Endodermal cell (in vitro differentiated cells): ENCODE measurements around the gene UBE2G1. TPM values are rescaled to one million over a fixed set of nuclear protein-coding genes. Genes with fewer than 3 reads are reported as not detected.

Experiments used
- DNase-seq: peaks from one replicate; pipeline ENCODE4 v3.0.0-alpha.2; 2017
- H3K27ac ChIP-seq: 2 replicates; pipeline ENCODE4 v1.5.1; 2013; ENCODE audit warnings: mild to moderate bottlenecking, low read depth, low read length, moderate library complexity
- H3K27me3 ChIP-seq: 2 replicates; pipeline ENCODE4 v1.6.1; 2013; ENCODE audit warnings: mild to moderate bottlenecking, low read length, moderate library complexity; ENCODE audit not compliant: insufficient read depth, control insufficient read depth, poor library complexity, severe bottlenecking
- H3K36me3 ChIP-seq: 2 replicates; pipeline ENCODE4 v1.7.0; 2013; ENCODE audit warnings: mild to moderate bottlenecking, low read length, moderate library complexity; ENCODE audit not compliant: control insufficient read depth, insufficient read depth
- H3K4me1 ChIP-seq: one replicate; pipeline ENCODE4 v1.7.0; 2013; ENCODE audit warnings: low read length; ENCODE audit not compliant: control insufficient read depth, insufficient read depth
- H3K4me3 ChIP-seq: 2 replicates; pipeline ENCODE4 v1.5.1; 2013; ENCODE audit warnings: mild to moderate bottlenecking, low read length, moderate library complexity
- H3K9ac ChIP-seq: 2 replicates; pipeline ENCODE4 v1.6.1; 2013; ENCODE audit warnings: mild to moderate bottlenecking, low read length, moderate library complexity; ENCODE audit not compliant: poor library complexity, severe bottlenecking; ENCODE audit errors: extremely low read depth
- H3K9me3 ChIP-seq: 2 replicates; pipeline ENCODE4 v1.6.1; 2013; ENCODE audit warnings: mild to moderate bottlenecking, low read length, moderate library complexity; ENCODE audit not compliant: control insufficient read depth
- H3K27ac Mint-ChIP-seq: 2 replicates; pipeline ENCODE4 v1.8.0; 2020; ENCODE audit warnings: mixed read lengths
- H3K27me3 Mint-ChIP-seq: 2 replicates; pipeline ENCODE4 v1.8.0; 2021; ENCODE audit warnings: mild to moderate bottlenecking, mixed read lengths; ENCODE audit not compliant: insufficient read depth
- H3K36me3 Mint-ChIP-seq: 2 replicates; pipeline ENCODE4 v1.8.0; 2020; ENCODE audit warnings: low read depth, mixed read lengths
- H3K4me1 Mint-ChIP-seq: 2 replicates; pipeline ENCODE4 v1.8.0; 2020; ENCODE audit warnings: mixed read lengths
- H3K4me3 Mint-ChIP-seq: 2 replicates; pipeline ENCODE4 v1.8.0; 2020; ENCODE audit warnings: mild to moderate bottlenecking, moderate library complexity, mixed read lengths
- H3K9me3 Mint-ChIP-seq: 2 replicates; pipeline ENCODE4 v1.8.0; 2020; ENCODE audit warnings: mild to moderate bottlenecking, mixed read lengths
- CTCF ChIP-seq: fragments of 200-600 bp; sonication (generic); conservative IDR thresholded peaks from 2 replicates; pipeline ENCODE4 v1.5.0; 2021; ENCODE audit warnings: antibody characterized with exemption, mild to moderate bottlenecking
- WGBS, 2 experiments: methylation state at CpG; one replicate each; pipeline versions ENCODE4 v1.1.5 to v1.1.7; 2013; ENCODE audit warnings: missing lambda C conversion rate in 2 of 2, mixed read lengths in 1 of 2; ENCODE audit not compliant: insufficient coverage in 1 of 2, insufficient read length in 1 of 2; 5-methylcytosine and 5-hydroxymethylcytosine counted together
- total RNA-seq, 2 donors: library from RNA; stranded (reverse); fragmentation: NEBNext Ultra II Directional in 1 of 2; extraction: Animal tissue kit (Norgen Biotek cat#: 25700) in 1 of 2; gene quantifications; 2 replicates in 1 of 2; 3 replicates in 1 of 2; pipeline ENCODE4 v1.2.1, GENCODE V29; 2021

Gene UBE2G1
- total RNA-seq, 2 donors from 2014 or later = 85.5 to 104 TPM

- H3K4me1 Mint-ChIP-seq = peaks cover 21% of the 10 kb centered on the region
These were observed 52.3 kb downstream of the UBE2G1 start for GRCh38 chr17:4314179-4314578.

GRCh38 chr17:4313221-4314114, 53.0 kb downstream of the UBE2G1 start:
- H3K36me3 Mint-ChIP-seq = peaks cover 52% of the 10 kb centered on the region
- Histone ChIP-seq H3K36me3 (peaks cover 43% of the 10 kb centered on the region), H3K9me3 (peaks cover 35% of the 10 kb centered on the region), H3K9ac (no peak overlapping the region), H3K27ac (no peak overlapping the region), H3K4me1 (peaks cover 2% of the 10 kb centered on the region), H3K27me3 (no peaks in the 10 kb centered on the region), H3K4me3 (peak overlapping the region; percentile 62)
- no peak for DNase-seq
- WGBS, 2 experiments = 93 to 98% methylated on average over 6 to 7 of the region's 7 CpGs
- no peak for TF ChIP-seq CTCF
- H3K9me3 Mint-ChIP-seq = peaks cover 20% of the 10 kb centered on the region
- peaks cover 18% of the 10 kb centered on the region for H3K4me1 Mint-ChIP-seq
- peak overlapping the region; percentile 62 for H3K27ac Mint-ChIP-seq
- no peaks in the 10 kb centered on the region for H3K27me3 Mint-ChIP-seq
- no peak overlapping the region for H3K4me3 Mint-ChIP-seq

More at GRCh38 chr17:4314179-4314578, 52.3 kb downstream of the UBE2G1 start:
- no peak for TF ChIP-seq CTCF
- Histone ChIP-seq H3K36me3 (peaks cover 38% of the 10 kb centered on the region), H3K27ac (no peak overlapping the region), H3K9ac (no peak overlapping the region), H3K9me3 (peaks cover 35% of the 10 kb centered on the region), H3K4me1 (peaks cover 2% of the 10 kb centered on the region), H3K4me3 (no peak overlapping the region), H3K27me3 (no peaks in the 10 kb centered on the region)
- 76 to 78% methylated on average over 3 of the region's 3 CpGs for WGBS, 2 experiments
- peaks cover 52% of the 10 kb centered on the region for H3K36me3 Mint-ChIP-seq
- no peak overlapping the region for H3K4me3 Mint-ChIP-seq
- DNase-seq = no peak
- no peaks in the 10 kb centered on the region for H3K27me3 Mint-ChIP-seq
- peaks cover 20% of the 10 kb centered on the region for H3K9me3 Mint-ChIP-seq
- H3K27ac Mint-ChIP-seq = no peak overlapping the region

DNA sequence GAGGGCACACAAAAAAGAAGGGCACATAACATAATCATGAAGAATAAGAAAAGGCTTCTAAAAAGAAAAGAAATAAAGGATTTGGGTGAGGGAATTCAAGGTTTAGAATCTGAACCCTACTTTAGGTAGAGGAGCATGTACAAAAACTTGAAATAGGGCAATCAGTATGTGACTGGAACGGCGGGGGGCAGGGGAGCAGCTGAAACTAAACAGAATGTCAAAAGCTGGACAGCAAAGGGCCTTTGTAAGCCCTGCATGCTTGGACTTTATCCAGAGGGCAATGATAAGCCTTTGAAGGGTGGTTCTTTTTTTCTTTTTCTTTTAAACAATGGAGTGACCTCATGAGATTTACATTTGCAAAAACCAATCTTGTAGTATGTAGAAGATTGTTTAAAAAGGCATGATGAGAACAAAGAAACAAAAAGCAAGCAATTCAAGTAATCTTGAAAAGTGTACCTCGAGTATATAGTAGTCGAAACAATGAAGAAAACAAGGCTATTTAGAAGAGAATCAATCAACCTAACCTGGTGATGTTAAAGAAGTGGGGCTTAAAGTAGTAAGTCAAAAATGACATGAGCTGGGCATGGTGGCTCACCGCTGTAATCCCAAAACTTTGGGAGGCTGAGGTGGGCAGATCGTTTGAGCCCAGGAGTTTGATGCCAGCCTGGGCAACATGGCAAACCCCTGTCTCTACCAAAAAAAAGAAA, 56.0 kb downstream of the UBE2G1 start:
- Histone ChIP-seq H3K36me3 (peaks cover 46% of the 10 kb centered on the region), H3K9me3 (peaks cover 35% of the 10 kb centered on the region), H3K27ac (no peak overlapping the region), H3K27me3 (no peaks in the 10 kb centered on the region), H3K9ac (no peak overlapping the region), H3K4me3 (no peak overlapping the region), H3K4me1 (peaks cover 2% of the 10 kb centered on the region)
- no peak for TF ChIP-seq CTCF
- no peak overlapping the region for H3K4me3 Mint-ChIP-seq
- H3K4me1 Mint-ChIP-seq = peaks cover 22% of the 10 kb centered on the region
- peaks cover 17% of the 10 kb centered on the region for H3K9me3 Mint-ChIP-seq
- peaks cover 57% of the 10 kb centered on the region for H3K36me3 Mint-ChIP-seq
- H3K27me3 Mint-ChIP-seq = no peaks in the 10 kb centered on the region
- peak overlapping the region; percentile 4 for H3K27ac Mint-ChIP-seq
- DNase-seq = no peak
- 96% methylated on average over 5 to 6 of the region's 6 CpGs for WGBS, 2 experiments
